ENCODE measurements around the gene HOXA9. TPM values are rescaled to one million over a fixed set of nuclear protein-coding genes. Genes with fewer than 3 reads are reported as not detected.

Gene HOXA9
- total RNA-seq, 2 experiments from 2014 or later, result not detected

DNA sequence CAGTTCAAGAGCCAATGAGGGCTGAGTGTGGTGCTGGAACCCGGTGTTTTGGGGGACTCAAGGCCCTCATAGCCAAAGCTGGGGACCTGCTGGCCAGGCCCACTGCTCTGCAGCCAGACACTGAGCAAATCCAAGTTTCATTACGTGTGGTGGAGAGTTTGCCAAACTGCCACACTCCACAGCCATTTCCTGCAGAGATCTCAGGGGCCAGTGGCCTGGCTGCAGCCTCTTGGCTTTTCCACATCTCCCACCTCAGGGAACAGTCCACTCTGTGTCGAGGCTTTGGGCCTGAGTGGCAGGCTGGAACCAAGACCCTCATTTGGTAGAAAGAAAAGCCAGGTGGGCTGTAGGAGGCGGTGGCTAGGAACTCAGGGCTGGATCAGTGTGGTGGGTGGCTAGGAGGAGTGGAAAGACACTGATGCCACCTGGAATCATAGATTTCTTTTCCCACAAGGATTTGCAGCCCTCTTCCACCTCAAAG lies 16.5 kb upstream of the HOXA9 start:
- Mint-ChIP-seq H3K27me3 (peaks cover 82% of the 10 kb centered on the region), H3K27ac (no peak overlapping the region), H3K9me3 (no peaks in the 10 kb centered on the region), H3K4me3 (no peak overlapping the region), H3K36me3 (peaks cover 1% of the 10 kb centered on the region), H3K4me1 (peaks cover 21% of the 10 kb centered on the region)
- DNase-seq, result peak; percentile 17
- POLR2A ChIA-PET, result no interaction called here
- no peak for ATAC-seq (ENCODE audit: low read depth)

DNA sequence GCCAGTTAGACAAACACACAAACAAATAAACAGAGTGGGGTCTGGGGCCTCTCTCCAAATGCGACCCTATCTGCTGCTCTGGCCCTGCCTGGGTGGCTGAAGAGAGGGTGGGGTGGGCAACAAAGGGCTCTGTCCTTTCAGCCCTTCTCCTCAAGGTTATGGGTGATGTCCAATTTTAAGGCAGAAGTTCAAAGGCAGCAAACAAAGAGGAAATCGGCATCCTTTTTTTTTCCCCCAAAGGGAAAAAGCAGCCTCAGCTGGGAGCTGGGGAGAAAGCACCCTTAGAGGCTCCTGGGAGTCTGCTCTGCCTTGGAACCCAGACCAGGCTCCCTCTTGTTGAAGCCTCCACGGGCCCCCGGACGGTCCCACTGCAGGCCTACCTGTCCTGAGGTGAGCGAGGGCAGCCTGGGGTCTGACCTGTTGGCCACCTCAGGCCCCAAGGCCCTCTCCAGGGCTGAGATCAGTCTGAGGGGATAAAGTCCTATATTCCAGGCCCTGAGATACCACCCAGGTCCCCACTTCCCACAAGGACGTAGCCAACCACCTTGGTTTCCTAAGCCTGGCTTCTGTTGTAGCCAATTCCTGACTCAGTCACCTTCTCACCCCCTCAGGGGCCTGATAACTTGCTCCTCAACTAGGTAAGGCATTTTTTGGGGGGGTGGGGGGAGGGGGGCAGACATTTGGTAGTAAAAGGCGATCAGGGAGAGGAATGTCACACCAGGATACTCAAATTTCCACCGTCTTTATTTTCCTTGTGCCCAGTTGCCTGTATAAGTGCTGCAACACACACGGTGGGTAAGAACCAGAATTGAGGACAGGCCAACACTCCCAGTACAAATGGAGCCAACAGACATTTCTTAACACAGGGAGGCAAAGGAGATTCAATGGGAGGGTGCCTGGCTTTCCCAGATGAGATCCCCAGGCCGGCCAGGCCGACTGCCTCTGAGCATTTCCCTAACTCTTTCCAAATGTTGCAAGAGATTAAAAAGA lies 15.4 kb upstream of the HOXA9 start:
- peaks cover 1% of the 10 kb centered on the region for H3K36me3 Mint-ChIP-seq
- no peak for ATAC-seq (ENCODE audit: low read depth)
- POLR2A ChIA-PET, result no interaction called here
- H3K27ac Mint-ChIP-seq, result no peak overlapping the region
- peak; percentile 12 for DNase-seq
- H3K4me1 Mint-ChIP-seq, result peaks cover 14% of the 10 kb centered on the region
- H3K4me3 Mint-ChIP-seq, result no peak overlapping the region
- H3K27me3 Mint-ChIP-seq, result peaks cover 71% of the 10 kb centered on the region
- no peaks in the 10 kb centered on the region for H3K9me3 Mint-ChIP-seq

GRCh38 chr7:27179503-27180430 lies 14.4 kb upstream of the HOXA9 start:
- Mint-ChIP-seq H3K27ac (no peak overlapping the region), H3K36me3 (peaks cover 1% of the 10 kb centered on the region), H3K4me1 (peaks cover 6% of the 10 kb centered on the region), H3K27me3 (peaks cover 71% of the 10 kb centered on the region), H3K9me3 (no peaks in the 10 kb centered on the region), H3K4me3 (peak overlapping the region; percentile 68)
- ATAC-seq (ENCODE audit: low read depth) (peak; percentile 80), DNase-seq (peak; percentile 77)
- POLR2A ChIA-PET, result no interaction called here

DNA sequence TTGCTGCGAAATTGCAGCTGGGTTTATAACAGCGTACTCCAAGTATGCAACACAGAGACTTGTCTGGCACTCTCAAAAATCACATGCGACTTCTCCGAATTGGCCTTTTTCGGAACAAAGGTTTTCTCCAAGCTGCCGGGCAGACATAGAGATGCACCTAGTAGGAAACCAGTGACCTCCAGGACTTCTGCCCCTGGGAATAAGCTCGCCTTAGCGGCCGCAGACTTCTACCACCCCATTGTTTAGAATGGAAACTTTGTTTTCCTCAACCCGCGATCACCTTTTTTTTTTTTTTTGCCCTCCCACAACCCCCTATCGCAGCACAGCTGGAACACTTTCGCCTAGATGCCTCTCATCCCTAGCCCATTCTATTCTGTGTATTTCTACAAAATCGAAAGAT lies 13.7 kb upstream of the HOXA9 start:
- ATAC-seq (ENCODE audit: low read depth), result no peak
- Mint-ChIP-seq H3K9me3 (no peaks in the 10 kb centered on the region), H3K4me3 (no peak overlapping the region), H3K27me3 (peaks cover 71% of the 10 kb centered on the region), H3K36me3 (peaks cover 1% of the 10 kb centered on the region), H3K27ac (no peak overlapping the region), H3K4me1 (peaks cover 5% of the 10 kb centered on the region)
- POLR2A ChIA-PET, result no interaction called here
- no peak for DNase-seq

GRCh38 chr7:27178366-27178765 lies 13.0 kb upstream of the HOXA9 start:
- H3K27me3 Mint-ChIP-seq, result peaks cover 66% of the 10 kb centered on the region
- H3K36me3 Mint-ChIP-seq, result peaks cover 1% of the 10 kb centered on the region
- no peak overlapping the region for H3K27ac Mint-ChIP-seq
- H3K9me3 Mint-ChIP-seq, result no peaks in the 10 kb centered on the region
- ATAC-seq (ENCODE audit: low read depth), result no peak
- H3K4me1 Mint-ChIP-seq, result peaks cover 5% of the 10 kb centered on the region
- POLR2A ChIA-PET, result no interaction called here
- DNase-seq, result no peak
- H3K4me3 Mint-ChIP-seq, result no peak overlapping the region

- Mint-ChIP-seq H3K27ac (no peak overlapping the region), H3K27me3 (peaks cover 62% of the 10 kb centered on the region), H3K36me3 (peaks cover 1% of the 10 kb centered on the region), H3K4me1 (peaks cover 5% of the 10 kb centered on the region), H3K4me3 (no peak overlapping the region), H3K9me3 (no peaks in the 10 kb centered on the region)
- ATAC-seq (ENCODE audit: low read depth), result no peak
- no peak for DNase-seq
- POLR2A ChIA-PET, result no interaction called here
Measured at GRCh38 chr7:27177795-27178320, 12.5 kb upstream of the HOXA9 start.

GRCh38 chr7:27176962-27177794 lies 11.8 kb upstream of the HOXA9 start:
- POLR2A ChIA-PET, result interaction anchor here (0.5 to 0.7 kb wide), 2 partner anchors 14 to 1321 kb away, joined by 3 to 5 read pairs; no protein-coding TSS in a partner anchor
- H3K4me1 Mint-ChIP-seq, result peaks cover 8% of the 10 kb centered on the region
- peak; percentile 15 for DNase-seq
- H3K27ac Mint-ChIP-seq, result no peak overlapping the region
- peaks cover 1% of the 10 kb centered on the region for H3K36me3 Mint-ChIP-seq
- peaks cover 62% of the 10 kb centered on the region for H3K27me3 Mint-ChIP-seq
- no peaks in the 10 kb centered on the region for H3K9me3 Mint-ChIP-seq
- no peak overlapping the region for H3K4me3 Mint-ChIP-seq
- no peak for ATAC-seq (ENCODE audit: low read depth)

DNA sequence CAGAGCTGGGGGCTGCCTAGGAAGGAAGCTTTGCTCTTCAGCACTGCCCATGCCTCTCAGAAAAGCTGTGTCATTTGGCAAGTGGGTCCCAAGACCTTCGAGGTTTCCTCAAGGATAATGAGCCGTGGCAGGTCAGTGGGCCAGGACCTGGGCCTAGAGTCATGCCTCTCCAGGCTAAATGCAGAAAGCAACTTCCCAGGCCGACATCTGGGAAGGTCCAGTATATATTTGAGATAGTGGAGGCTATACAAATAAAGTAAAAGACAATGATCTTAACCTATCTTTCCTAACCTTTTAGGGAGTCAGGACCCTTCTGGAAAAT lies 11.1 kb upstream of the HOXA9 start:
- DNase-seq, result peak; percentile 17
- Mint-ChIP-seq H3K36me3 (peaks cover 1% of the 10 kb centered on the region), H3K4me1 (peaks cover 11% of the 10 kb centered on the region), H3K27ac (no peak overlapping the region), H3K9me3 (no peaks in the 10 kb centered on the region), H3K27me3 (peaks cover 64% of the 10 kb centered on the region), H3K4me3 (no peak overlapping the region)
- POLR2A ChIA-PET, result interaction anchor here (0.5 kb wide), 1 partner anchor 1320 kb away, joined by 5 read pairs; no protein-coding TSS in a partner anchor
- ATAC-seq (ENCODE audit: low read depth), result no peak

- peaks cover 12% of the 10 kb centered on the region for H3K4me1 Mint-ChIP-seq
- ATAC-seq (ENCODE audit: low read depth), result no peak
- peak; percentile 19 for DNase-seq
- H3K27ac Mint-ChIP-seq, result no peak overlapping the region
- no peak overlapping the region for H3K4me3 Mint-ChIP-seq
- H3K9me3 Mint-ChIP-seq, result no peaks in the 10 kb centered on the region
- H3K27me3 Mint-ChIP-seq, result peaks cover 65% of the 10 kb centered on the region
- H3K36me3 Mint-ChIP-seq, result peaks cover 1% of the 10 kb centered on the region
- POLR2A ChIA-PET, result no interaction called here
Measured at GRCh38 chr7:27175626-27176523, 10.5 kb upstream of the HOXA9 start.

DNA sequence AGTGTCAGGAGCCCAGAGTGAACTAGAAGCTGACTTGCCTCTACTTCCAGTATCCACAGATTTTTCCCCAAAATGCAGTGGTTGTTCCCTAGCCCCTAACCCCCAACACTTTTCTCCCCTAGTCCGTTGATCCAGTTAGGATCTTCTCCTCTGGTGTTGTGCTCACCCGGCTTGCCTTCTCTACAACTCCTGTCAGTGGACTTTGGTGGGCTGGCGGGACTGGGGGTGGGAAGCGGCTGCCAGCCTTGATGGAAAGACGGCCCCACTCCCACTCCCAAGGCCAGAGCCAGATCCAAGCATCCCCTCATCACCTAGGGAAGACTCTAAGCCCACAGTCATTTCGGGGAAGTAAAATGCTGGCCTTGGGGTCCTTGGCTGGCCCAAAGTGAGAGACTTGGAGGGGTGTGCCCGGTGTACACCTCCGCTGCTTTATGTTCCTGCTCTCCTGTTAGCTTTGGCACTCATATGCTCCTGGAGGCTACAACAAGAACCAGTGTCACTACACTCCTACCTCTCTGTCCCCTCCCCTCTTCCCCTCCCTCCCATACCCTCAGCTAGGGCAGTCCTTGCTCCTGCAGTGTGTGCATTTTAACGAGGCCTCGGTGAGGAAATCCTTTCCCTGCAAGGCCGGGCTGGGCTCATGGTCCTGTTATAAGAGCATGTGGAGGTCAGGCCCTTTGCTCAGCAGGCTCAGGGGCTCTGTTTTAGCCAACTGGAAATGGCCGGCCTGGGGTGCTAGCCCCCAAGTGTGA lies 9.7 kb upstream of the HOXA9 start:
- H3K4me3 Mint-ChIP-seq, result no peak overlapping the region
- POLR2A ChIA-PET, result no interaction called here
- H3K9me3 Mint-ChIP-seq, result no peaks in the 10 kb centered on the region
- H3K36me3 Mint-ChIP-seq, result peaks cover 1% of the 10 kb centered on the region
- ATAC-seq (ENCODE audit: low read depth) (no peak), DNase-seq (peak; percentile 10)
- peaks cover 12% of the 10 kb centered on the region for H3K4me1 Mint-ChIP-seq
- no peak overlapping the region for H3K27ac Mint-ChIP-seq
- peaks cover 70% of the 10 kb centered on the region for H3K27me3 Mint-ChIP-seq

All from activated naive CD8-positive, alpha-beta T cell treated with anti-CD3 and anti-CD28 coated beads, Interleukin-2, amount 10 ng/mL, durations not matched to agents 7 days and 5 days (primary cell).